ENCODE results near the gene RAB39B.

GRCh38 chrX:155293771-155294170, 29.5 kb upstream of the RAB39B start:
- TF ChIP-seq REST (IDR thresholded peaks at IDR 0.05; ENCODE audit: insufficient read depth in 1 of 2, low read depth in 2 of 2, low read length in 2 of 2) (no peak), TAF1 (IDR thresholded peaks at IDR 0.05; ENCODE audit: borderline replicate concordance, insufficient read depth, low read length) (no peak), POLR2AphosphoS5 (IDR thresholded peaks at IDR 0.05; ENCODE audit: low read depth, low read length) (no peak), SIN3A (IDR thresholded peaks at IDR 0.05; ENCODE audit: borderline replicate concordance, insufficient read depth, low read length) (no peak)

Measured in PFSK-1 (cell line).